ENCODE data around the gene ANKRD13A.
"Not testable (repeated sequence)": the region's sequence is repeated elsewhere in the genome, so short reads cannot be mapped to it uniquely, and the experiment has no call there.

The ANKRD13A gene

GRCh38 chr12:109986236-109986635 is 13.0 kb upstream of the ANKRD13A start:
- DNase-seq = not testable (repeated sequence)

- no peak for DNase-seq
These were observed 11.6 kb upstream of the ANKRD13A start for GRCh38 chr12:109987615-109988014.

- DNase-seq = no peak
These were observed 11.0 kb upstream of the ANKRD13A start for GRCh38 chr12:109988274-109988673.

- DNase-seq = no peak
These were observed 10.3 kb upstream of the ANKRD13A start for GRCh38 chr12:109988903-109989302.

- DNase-seq = no peak
These were observed 9.8 kb upstream of the ANKRD13A start for GRCh38 chr12:109989380-109989779.

- no peak for DNase-seq
These were observed 7.6 kb upstream of the ANKRD13A start for GRCh38 chr12:109991586-109991985.

- DNase-seq = no peak
These were observed 6.1 kb upstream of the ANKRD13A start for GRCh38 chr12:109993091-109993490.

- no peak for DNase-seq
These were observed 4.6 kb upstream of the ANKRD13A start for GRCh38 chr12:109994401-109995175.

GRCh38 chr12:109995361-109995685 is 3.9 kb upstream of the ANKRD13A start:
- no peak for DNase-seq

GRCh38 chr12:109995686-109996482 is 3.3 kb upstream of the ANKRD13A start, which contains the start of gene GIT2:
GIT2 (minus strand) TSS chr12:109996368; CDS start chr12:109996224, 144 bp downstream.
- peak; percentile 83 to 95 (median 88) for DNase-seq

GRCh38 chr12:109996483-109996853 is 2.8 kb upstream of the ANKRD13A start:
- DNase-seq = no peak

- DNase-seq = no peak
These were observed 1.8 kb upstream of the ANKRD13A start for GRCh38 chr12:109997393-109997792.

- DNase-seq = no peak
These were observed 858 bp upstream of the ANKRD13A start for GRCh38 chr12:109998241-109998903.

GRCh38 chr12:109999649-109999971 is 380 bp downstream of the ANKRD13A start:
- DNase-seq = no peak

GRCh38 chr12:109999983-110000505 is 814 bp downstream of the ANKRD13A start:
- DNase-seq = no peak

- DNase-seq = no peak
These were observed 2.4 kb downstream of the ANKRD13A start for GRCh38 chr12:110001596-110001995.

- DNase-seq = no peak
These were observed 3.7 kb downstream of the ANKRD13A start for GRCh38 chr12:110002676-110003515.

GRCh38 chr12:110004598-110004997 is 5.4 kb downstream of the ANKRD13A start:
- DNase-seq = no peak

GRCh38 chr12:110005319-110005973 is 6.2 kb downstream of the ANKRD13A start:
- no peak for DNase-seq

GRCh38 chr12:110006115-110006514 is 6.9 kb downstream of the ANKRD13A start:
- DNase-seq = no peak

GRCh38 chr12:110007881-110008280 is 8.7 kb downstream of the ANKRD13A start:
- DNase-seq = no peak

Measured in activated CD4-positive, CD25-positive, alpha-beta regulatory T cell (primary cell).